Activated CD8-positive, alpha-beta memory T cell treated with anti-CD3 and anti-CD28 coated beads, Interleukin-2, amount 50 U/mL, for 24 hours (primary cell): ENCODE data around the gene DEUP1.
"Not testable (repeated sequence)": the region's sequence is repeated elsewhere in the genome, so short reads cannot be mapped to it uniquely, and the experiment has no call there.

Experiments used
- DNase-seq: peaks from one replicate; pipeline ENCODE4 v3.0.0-alpha.2; 2020; ENCODE audit errors: extremely low read depth

The DEUP1 gene

DNA sequence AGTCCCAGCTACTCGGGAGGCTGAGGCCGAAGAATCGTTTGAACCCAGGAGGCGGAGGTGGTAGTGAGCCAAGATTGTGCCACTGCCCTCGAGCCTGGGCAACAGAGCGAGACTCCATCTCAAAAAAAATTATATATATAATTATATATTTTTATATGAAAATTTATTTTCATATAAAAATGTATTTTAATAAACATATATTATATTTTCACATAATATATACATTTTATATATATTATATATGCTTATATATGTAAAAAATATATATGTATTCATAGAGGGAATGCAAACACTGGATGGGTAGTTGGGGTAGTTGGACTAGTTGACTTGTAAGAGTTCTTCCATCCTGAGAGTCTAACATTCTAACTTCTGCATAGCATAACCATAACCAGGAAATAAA lies 20.3 kb downstream of the DEUP1 start:
- no peak for DNase-seq

DNA sequence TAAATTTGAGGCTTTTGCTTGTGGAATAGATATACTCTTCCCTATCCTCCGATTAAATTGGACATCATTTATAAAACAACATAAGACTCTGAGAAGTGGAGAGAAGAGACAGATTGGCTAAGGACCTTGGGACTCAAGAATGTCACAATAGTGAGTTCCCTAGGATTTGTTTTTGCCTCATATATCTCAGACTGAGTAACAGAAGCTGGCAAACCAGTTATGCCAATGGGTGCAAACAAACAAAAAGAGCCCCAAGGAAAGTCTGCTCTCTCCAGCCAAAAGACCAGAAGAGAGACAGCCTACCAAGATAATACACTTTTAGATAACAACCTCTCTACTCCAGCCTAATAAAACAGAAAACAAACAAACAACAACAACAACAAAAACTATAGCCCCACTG lies 28.9 kb downstream of the DEUP1 start:
- no peak for DNase-seq

DNA sequence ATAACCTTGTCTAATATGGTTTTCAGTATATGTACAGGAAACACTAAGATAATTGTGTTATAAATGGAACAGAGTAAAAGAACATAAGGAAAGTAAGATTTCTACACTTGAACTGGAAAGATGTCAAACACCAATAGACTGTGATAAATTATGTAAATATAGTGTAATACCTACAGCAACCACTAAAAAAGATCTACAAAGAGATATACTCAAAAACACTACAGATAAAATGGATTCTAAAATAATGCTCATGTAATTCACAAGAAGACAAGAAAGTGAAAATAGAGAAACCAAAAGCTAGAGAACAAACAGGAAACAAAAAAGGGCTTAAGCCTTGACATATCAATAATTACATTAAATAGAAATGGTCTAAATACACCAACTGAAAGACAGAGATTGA lies 30.9 kb downstream of the DEUP1 start:
- no peak for DNase-seq

DNA sequence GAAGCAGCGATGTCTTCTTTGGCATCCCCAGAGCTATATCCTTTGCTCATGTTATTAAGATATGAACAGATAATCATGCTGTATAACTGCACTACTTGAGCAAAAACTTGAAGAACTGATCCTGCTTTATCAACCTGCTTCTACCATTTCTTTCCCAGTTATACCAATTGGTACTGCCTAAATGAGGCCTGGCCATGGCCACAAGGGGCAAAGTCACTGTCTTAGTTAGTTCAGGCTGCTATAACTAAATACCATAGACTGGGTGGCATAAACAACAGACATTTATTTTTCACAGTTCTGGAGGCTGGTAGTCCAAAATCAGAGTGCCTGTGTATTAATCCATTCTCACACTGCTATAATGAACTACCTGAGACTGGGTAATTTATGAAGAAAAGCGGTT lies 37.5 kb downstream of the DEUP1 start:
- DNase-seq, result no peak

DNA sequence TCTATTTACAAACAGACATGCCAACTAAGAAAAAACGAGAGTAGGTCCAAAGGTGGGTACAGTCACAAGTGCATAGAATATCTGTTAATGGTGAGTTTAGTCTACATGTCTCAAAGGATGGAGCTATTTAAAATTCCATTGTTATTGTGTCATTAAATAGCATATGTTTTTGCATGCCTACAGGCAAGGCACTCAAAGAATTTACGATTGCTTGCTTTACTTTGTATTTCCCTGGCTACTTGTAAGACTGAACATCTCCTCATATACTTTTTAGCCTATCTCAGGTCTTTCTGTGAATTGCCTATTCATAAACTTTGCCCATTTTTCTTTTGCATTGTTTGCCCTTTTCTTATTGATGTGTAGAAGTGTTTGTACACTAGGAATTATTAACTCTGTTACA lies 39.7 kb downstream of the DEUP1 start:
- no peak for DNase-seq

DNA sequence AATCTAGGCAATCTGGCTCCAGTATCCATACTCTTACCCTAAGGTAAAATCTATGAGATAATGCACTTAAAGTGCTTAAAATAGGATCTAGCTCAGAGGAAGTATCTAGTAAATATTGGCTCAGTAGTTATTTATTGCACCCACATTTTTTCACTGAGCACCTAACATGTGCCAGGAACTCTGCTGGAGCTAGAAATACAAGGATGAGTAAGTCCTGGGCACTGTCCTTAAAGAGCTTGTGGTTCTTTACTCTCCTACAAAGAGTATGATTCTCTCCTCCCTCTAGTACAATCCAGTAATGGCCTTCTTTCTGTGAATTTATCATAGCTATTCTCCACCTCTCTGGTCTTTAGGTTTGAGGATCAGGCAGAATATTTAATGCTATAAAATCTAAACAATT lies 59.2 kb downstream of the DEUP1 start:
- no peak for DNase-seq

DNA sequence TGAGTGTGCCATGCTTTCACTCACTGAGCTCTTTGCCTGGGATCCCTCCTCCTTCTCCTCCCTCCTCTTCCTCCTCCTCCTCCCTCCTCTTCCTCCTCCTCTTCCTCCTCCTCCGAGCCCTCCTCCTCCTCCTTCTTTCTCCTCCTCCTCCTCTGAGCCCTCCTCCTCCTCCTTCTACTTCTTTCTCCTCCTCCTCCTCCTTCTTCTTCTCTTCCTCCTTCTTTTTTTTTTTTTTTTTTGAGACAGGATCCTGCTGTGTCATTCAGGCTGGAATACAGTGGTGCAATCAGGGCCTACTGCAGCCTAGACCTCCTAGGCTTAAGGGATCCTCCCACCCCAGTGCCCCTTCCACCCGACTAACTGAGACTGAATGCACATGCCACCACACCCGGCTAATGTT lies 62.3 kb downstream of the DEUP1 start:
- no peak for DNase-seq

DNA sequence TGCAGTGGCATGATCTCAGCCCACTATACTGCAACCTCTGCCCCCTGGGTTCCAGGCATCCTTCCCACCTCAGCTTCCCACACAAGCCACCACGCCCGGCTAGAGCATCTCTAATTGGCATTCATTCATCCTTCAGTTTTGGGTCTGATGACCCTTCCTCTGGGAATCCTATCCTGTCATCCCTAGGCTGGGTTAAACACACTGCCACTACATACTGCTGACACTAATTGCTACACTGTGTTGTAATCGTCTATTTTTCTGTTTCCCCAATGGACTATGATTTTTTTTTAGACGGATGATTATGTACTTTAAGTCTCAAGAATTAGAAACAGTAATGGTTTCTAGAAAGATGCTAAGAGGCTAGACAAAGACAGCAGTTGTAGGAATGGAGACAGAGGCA lies 62.8 kb downstream of the DEUP1 start:
- no peak for DNase-seq

DNA sequence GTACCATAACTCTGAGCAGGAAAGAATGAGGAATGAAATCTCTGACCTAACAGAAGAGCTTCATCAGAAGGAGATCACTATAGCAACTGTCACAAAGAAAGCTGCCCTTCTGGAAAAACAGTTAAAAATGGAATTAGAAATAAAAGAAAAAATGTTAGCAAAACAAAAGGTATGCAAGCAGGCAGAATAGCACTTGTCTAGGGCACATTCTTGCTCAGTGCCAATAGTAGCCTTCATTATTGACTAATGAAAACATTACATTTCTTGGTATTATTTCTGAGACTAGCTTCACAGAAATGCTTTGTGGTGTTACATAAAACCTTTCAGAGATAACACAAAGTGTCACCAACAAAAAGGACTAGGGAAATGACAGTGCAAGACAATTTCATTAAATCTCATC lies 63.9 kb downstream of the DEUP1 start:
- DNase-seq, result no peak

DNA sequence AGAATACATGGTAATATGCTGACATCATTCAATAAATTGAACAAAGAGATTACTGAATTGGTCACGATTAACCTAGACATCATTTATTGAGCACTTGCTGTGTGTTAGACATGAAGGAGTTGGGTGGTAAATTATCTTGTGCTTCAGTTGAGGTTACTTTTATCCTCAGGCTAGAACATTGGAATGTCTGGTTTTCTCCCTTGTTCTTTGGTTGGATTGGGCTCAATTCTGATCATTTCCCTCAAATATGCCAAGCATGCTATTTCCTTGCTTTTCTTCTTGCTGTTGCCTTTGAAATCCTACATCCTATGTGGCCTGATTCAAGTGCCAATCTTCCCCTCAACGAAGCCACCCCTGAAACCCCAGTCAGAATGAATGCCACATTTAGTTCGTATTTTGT lies 65.8 kb downstream of the DEUP1 start:
- DNase-seq, result no peak

DNA sequence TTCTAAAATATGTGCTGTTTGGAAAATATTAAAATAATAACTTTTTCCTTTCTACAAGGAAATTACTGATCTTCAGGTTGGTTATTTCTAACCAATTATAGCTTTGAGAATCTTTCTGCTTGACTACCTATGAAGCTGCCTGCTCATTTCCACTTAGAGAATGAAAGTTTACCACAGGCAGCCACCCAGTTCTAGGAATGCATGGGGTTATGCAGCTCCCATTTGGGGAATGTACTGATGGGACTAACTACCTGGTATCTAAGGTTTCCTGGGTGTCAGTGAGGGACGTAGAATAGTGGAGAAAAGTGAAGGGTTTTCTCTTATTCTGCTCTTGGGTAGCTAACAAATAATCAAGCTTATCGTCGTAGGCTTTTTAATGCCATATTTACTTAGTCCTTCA lies 73.4 kb downstream of the DEUP1 start:
- no peak for DNase-seq

DNA sequence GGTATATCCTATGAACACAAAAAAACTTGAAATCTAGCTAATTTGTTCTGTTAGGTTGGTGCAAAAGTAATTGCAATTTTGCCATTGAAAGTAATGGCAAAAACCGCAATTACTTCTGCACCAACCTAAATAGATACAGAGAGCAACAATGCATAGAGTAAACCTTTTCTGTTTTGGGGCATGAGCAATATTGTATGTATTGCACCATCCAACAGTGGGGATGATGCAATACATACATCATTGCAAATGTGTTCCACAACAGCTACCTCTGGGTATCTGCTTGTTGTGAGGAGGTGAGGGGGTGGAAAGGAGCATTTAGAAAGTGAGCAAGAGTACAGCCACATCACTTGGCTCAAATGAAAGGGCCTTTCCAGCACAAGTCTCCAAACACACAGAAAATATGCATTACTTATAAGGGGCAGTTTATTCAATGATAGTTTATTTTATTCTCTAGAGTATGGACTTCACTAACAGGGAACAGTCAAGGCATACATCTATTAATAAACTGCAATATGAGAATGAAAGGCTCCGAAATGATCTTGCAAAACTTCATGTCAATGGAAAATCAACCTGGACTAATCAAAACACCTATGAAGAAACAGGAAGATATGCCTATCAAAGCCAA lies 77.3 kb downstream of the DEUP1 start:
- DNase-seq, result no peak

DNA sequence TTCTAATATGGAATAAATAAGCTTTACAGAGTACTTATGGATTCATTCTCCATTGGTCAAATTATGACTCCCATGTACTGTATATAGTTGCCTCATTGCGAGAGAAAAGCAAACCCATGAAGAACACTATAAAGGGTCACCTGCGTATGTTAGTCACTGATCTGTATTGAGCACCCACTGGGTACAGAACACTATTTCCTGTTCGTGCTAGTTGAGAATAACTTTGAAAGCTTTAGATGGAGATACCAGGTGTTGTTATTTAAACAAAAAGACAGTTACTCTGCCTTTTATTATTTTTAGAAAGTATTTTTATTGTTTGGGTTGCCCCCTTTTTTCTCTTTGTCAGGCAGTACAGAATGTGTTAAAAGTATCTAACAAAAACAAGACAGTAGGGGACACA lies 79.9 kb downstream of the DEUP1 start:
- no peak for DNase-seq

DNA sequence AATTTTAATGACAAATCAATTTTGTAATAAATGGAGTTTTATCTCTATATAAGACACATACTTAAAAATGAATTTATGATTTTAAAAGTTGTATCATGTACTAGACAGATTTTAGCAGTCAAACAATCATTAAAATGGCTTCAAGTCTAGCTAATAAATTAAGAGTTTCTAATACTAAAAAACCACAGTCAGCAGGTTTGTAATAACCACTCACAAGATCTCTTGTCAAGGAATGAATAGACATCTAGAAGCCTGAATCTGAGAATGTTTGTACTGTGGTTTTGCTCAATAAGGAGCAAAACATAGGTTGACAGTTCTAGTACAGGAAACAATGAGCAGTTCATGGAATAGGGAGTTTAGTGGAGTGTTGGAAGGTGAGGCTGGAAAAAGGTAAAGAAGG lies 81.2 kb downstream of the DEUP1 start:
- DNase-seq, result no peak

DNA sequence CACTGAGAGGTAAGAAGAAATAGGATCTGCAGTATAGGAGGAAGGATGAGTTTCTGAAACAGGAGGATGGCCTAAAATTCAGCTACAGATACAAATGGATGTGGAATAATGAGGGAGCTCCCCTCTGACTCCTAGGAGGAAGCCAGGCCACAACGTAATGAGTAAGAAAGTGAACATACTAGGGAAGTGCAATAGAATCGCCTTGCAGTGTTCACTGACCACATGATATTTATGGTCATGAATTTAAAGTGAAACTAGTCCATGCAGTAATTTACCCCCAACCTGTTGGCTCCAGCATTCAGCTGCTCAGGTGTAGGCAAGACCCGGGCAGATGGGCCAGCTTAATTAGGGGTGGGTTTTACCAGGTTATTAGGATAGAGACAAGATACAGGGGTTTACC lies 101.7 kb downstream of the DEUP1 start:
- no peak for DNase-seq

DNA sequence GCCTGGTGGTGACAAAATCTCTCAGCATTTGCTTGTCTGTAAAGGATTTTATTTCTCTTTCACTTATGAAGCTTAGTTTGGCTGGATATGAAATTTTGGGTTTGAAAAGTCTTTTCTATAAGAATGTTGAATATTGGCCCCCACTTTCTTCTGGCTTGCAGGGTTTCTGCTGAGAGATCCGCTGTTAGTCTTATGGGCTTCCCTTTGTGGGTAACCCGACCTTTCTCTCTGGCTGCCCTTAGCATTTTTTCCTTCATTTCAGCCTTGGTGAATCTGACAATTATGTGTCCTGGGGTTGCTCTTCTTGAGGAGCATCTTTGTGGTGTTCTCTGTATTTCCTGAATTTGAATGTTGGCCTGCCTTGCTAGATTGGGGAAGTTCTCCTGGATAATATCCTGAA lies 112.7 kb downstream of the DEUP1 start:
- not testable (repeated sequence) for DNase-seq

DNA sequence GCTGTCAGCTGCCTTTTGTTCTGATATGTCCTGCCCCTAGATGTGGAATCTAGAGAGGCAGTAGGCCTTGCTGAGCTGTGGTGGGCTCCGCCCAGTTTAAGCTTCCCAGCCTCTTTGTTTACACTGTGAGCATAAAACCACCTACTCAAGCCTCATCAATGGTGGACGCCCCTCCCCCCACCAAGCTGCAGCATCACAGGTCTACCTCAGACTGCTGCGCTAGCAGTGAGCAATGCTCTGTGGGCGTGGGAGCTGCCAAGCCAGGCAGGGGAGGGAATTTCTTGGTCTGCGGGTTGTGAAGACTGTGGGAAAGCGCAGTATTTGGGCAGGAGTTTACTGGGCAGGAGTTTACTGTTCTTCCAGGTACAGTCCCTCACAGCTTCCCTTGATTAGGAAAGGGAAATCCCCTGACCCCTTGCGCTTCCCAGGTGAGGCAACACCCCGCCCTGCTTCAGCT lies 114.1 kb downstream of the DEUP1 start:
- DNase-seq, result no peak

DNA sequence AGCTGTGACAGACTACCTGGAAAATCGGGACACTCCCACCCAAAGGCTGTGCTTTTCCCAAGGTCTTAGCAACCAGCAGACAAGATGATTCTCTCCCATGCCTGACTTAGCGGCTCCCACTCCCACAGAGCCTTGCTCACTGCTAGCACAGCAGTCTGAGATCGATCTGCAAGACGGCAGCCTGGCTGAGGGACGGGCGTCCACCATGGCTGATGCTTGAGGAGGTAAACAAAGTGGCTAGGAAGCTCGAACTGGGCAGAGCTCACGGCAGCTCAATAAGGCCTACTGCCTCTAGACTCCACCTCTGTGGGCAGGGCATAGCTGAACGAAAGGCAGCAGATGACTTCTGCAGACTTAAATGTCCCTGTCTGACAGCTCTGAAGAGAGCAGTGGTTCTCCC lies 127.7 kb downstream of the DEUP1 start:
- DNase-seq, result no peak

DNA sequence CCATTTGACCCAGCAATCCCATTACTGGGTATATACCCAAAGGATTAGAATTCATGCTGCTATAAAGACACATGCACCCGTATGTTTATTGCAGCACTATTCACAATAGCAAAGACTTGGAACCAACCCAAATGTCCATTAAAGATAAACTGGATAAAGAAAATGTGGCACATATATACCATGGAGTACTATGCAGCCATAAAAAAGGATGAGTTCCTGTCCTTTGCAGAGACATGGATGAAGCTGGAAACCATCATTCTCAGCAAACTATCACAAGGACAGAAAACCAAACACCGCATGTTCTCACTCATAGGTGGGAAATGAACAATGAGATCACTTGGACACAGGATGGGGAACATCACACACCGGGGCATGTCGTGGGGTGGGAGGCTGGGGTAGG lies 133.1 kb downstream of the DEUP1 start:
- DNase-seq, result not testable (repeated sequence)

DNA sequence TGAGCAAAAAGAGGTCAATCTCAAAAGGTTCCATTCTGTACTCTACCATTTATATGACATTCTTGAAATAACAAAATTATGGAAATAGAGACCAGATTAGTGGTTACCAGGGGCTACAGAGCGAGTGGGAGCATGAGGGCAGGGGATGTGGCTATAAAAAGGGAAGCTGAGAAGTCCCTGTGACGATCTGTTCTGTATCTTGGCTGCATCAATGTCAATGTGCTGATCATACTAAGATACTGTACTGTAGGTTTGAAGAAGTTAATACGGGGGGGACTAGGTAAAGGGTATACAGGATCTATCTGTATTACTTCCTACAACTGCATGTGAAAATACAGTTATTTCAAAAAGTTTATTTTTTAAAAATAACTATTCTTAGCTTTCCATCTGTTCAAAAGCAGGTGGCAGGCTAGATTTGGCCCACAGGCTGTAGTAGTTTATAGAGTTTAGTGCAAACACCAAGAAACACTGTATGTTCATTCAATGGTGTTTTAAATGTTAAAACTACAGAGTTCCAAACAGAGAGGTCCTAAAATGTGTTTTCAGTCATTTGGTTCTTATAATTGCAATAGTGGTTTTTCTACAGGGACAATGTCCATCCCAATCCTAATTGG lies 134.5 kb downstream of the DEUP1 start:
- DNase-seq, result no peak

DNA sequence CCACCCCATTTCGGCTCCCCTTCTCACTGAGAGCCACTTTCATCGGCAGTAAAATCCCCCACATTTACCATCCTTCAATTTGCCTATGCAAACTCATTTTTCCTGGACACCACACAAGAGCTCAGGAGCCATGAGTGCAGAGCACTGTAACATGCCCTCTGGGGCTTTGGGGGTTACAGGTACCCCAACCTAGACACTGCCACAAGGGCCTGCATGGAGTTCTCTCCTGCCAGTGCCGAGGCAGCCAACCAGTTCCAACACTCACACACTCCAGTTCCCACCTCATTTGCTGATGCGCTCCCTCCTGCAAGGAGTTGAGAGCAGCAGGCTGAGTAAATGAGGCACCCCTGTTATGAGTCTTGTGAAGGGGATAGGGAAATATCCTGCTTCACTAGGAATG lies 136.5 kb downstream of the DEUP1 start:
- no peak for DNase-seq

DNA sequence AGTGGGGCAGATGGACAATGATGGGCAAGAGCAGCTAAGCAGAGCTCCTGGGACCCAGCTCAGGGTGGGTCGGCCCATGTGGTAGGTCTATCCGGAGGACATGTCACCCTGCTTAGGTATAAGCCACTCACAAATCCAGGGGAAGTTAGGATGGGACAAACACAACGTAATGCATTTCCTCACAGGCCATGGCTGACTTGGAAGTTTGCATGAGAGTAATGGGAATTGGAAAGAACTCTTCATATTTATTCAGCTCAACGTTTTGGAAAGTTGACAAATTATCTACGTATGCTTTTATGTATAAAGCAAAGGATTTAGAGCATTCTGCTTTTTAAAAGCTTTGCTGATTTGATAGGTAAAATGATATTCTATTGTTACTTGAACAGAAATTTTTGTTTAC lies 137.7 kb downstream of the DEUP1 start:
- DNase-seq, result no peak

DNA sequence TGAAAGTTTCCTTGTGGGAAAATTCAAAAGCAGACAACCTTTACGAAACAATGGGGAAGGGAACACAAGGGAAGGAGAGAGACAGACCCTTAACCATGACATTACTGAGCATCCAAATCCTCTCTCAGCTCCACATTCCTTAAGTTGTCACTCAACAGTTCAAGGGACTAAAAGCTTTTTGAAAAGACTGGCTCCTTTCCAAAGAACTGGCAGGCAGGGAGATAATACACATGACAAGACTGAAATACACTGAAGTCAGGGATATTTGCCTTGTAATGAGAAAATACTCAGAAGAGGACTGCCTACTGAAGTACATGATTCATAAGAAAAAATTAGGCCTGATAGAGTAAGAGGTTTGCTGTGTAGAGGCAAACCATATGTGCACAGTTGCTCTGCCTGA lies 143.6 kb downstream of the DEUP1 start:
- no peak for DNase-seq

DNA sequence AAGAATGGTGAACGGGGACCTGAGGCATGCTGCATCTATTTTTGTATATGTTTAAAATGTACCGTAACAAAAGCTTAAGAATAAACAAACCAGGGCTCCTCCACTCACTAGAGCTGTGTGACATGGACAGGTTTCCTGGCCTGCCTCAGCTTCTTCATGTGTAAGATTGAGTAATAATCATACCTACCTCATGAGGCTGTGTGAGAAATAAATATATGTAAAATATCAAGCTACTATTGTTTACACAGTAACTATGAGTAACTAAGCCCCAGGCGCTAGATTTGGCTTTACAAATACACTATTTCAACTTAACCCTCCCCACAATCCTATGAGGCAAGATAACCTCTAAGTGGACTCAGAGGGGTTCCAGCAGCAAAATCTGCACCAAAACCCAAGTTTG lies 146.3 kb downstream of the DEUP1 start:
- DNase-seq, result no peak
